Lung (tissue), 12 donors: Measurements from ENCODE around the gene CFAP61. TPM values are rescaled to one million over a fixed set of nuclear protein-coding genes. Genes with fewer than 3 reads are reported as not detected.

ENCODE experiments used
- ATAC-seq: fragments of 200-7000 bp; cut with Tn5 transposase; one replicate; pipeline ENCODE4 v1.9.1; 2020; ENCODE audit warnings: moderate number of reproducible peaks; ENCODE audit not compliant: insufficient read depth, low FRiP score
- DNase-seq, 3 donors: peaks; one replicate each; pipeline ENCODE4 v3.0.0-alpha.2; 2013 to 2017
- H3K27ac ChIP-seq, 2 donors: one replicate each; pipeline ENCODE4 v1.5.1; 2013; ENCODE audit warnings: mild to moderate bottlenecking in 2 of 2, moderate library complexity in 2 of 2, control low read depth in 1 of 2, inconsistent platforms in 1 of 2, low read depth in 1 of 2, low read length in 1 of 2
- H3K27me3 ChIP-seq, 3 donors: one replicate each; pipeline ENCODE4 v1.5.1; 2013; ENCODE audit warnings: low read length in 2 of 3; ENCODE audit not compliant: control insufficient read depth in 3 of 3, insufficient read depth in 3 of 3
- H3K36me3 ChIP-seq, 4 donors: one replicate each; pipeline ENCODE4 v1.5.1; 2013; ENCODE audit warnings: low read length in 4 of 4, mild to moderate bottlenecking in 1 of 4, moderate library complexity in 1 of 4; ENCODE audit not compliant: control insufficient read depth in 4 of 4, insufficient read depth in 4 of 4
- H3K4me1 ChIP-seq, 5 donors: one replicate each; pipeline ENCODE4 v1.5.1; 2013; ENCODE audit warnings: low read length in 5 of 5, mild to moderate bottlenecking in 2 of 5, moderate library complexity in 1 of 5; ENCODE audit not compliant: control insufficient read depth in 5 of 5, insufficient read depth in 5 of 5
- H3K4me3 ChIP-seq: one replicate; pipeline ENCODE4 v1.5.1; 2013; ENCODE audit warnings: mild to moderate bottlenecking, control low read depth, moderate library complexity
- H3K9ac ChIP-seq, 2 donors: one replicate each; pipeline ENCODE4 v1.5.1; 2013; ENCODE audit warnings: low read length in 2 of 2, control low read depth in 1 of 2; ENCODE audit not compliant: insufficient read depth in 1 of 2
- H3K9me3 ChIP-seq, 4 donors: one replicate each; pipeline ENCODE4 v1.5.1; 2013; ENCODE audit warnings: low read length in 3 of 4, mild to moderate bottlenecking in 1 of 4, moderate library complexity in 1 of 4; ENCODE audit not compliant: control insufficient read depth in 4 of 4, insufficient read depth in 3 of 4
- CTCF ChIP-seq: IDR thresholded peaks from 2 replicates; pipeline ENCODE4 v1.5.1; 2012; ENCODE audit warnings: mild to moderate bottlenecking; ENCODE audit errors: control extremely low read depth, extremely low read depth
- WGBS, 2 donors: extraction: QIAGEN DNeasy Blood & Tissue Kit; methylation state at CpG; one replicate each; pipeline ENCODE4 v1.1.7; 2013; 5-methylcytosine and 5-hydroxymethylcytosine counted together
- polyA plus RNA-seq, 2 donors: library from polyadenylated mRNA; stranded (reverse); fragments of 200-250 nt; gene quantifications; one replicate each; pipeline ENCODE4 v1.2.1, GENCODE V29; 2013
- total RNA-seq, 2 donors: library from RNA; depleted of rRNA in 1 of 2; stranded (reverse); fragments of >200 nt in 1 of 2; gene quantifications; one replicate each; pipeline ENCODE4 v1.2.1, GENCODE V29; 2014 to 2021
- donor health status: control.
- donor health status: control.
- donor health status: Bipolar disorder and iron deficiency.
- donor health status: healthy.
- donor health status: DM: yes; HTN: yes; CAD: no.

The CFAP61 gene
- total and polyA plus RNA-seq, 4 donors = 2.0 to 15.4 (median 6.5) TPM

GRCh38 chr20:20371681-20372080, 319.3 kb downstream of the CFAP61 start:
- Histone ChIP-seq H3K27ac (no peak overlapping the region), H3K27me3 (peaks cover 35 to 80% (median 55%) of the 10 kb centered on the region in 3 donors), H3K4me3 (no peak overlapping the region), H3K36me3 (no peaks in the 10 kb centered on the region), H3K4me1 (peaks cover 0 to 20% (median 3%) of the 10 kb centered on the region in 5 donors), H3K9me3 (peaks cover 0 to 8% (median 0%) of the 10 kb centered on the region in 4 donors), H3K9ac (no peak overlapping the region)
- no peak for TF ChIP-seq CTCF
- peak in 1 of 3 donors; percentile 10 for DNase-seq
- 23% methylated on average over 3 of the region's 3 CpGs for WGBS, 2 donors
- no peak for ATAC-seq

DNA sequence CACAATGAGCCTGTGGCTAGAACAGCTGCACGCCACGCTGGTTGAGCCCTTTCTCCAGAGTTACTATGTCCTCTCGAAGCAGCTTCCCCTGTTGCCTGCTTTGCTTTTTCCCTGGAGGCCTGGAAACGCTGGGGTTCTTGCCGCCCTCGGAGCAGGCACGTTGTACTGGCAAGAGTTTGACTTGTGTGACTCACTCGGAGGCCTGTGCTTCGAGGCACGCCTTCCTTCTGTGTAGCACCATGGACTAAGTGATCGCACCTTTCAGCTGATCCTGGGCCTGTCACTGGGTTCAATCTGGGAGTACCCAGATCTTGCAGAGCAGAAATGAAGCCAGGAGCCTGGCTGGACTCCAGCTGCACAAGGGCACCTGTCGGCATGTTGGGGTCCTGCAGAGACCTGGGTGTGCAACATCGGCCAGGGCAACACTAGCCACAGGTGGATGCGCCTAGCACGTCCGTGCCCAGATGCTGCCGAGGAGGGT, 320.8 kb downstream of the CFAP61 start:
- DNase-seq (no peak), ATAC-seq (no peak)
- Histone ChIP-seq H3K27me3 (peaks cover 21 to 71% (median 53%) of the 10 kb centered on the region in 3 donors), H3K4me1 (peaks cover 0 to 11% (median 1%) of the 10 kb centered on the region in 5 donors), H3K27ac (no peak overlapping the region), H3K9ac (no peak overlapping the region), H3K36me3 (no peaks in the 10 kb centered on the region), H3K4me3 (no peak overlapping the region), H3K9me3 (peaks cover 0 to 8% (median 0%) of the 10 kb centered on the region in 4 donors)
- 61 to 70% methylated on average over 17 of the region's 17 CpGs for WGBS, 2 donors
- no peak for TF ChIP-seq CTCF

DNA sequence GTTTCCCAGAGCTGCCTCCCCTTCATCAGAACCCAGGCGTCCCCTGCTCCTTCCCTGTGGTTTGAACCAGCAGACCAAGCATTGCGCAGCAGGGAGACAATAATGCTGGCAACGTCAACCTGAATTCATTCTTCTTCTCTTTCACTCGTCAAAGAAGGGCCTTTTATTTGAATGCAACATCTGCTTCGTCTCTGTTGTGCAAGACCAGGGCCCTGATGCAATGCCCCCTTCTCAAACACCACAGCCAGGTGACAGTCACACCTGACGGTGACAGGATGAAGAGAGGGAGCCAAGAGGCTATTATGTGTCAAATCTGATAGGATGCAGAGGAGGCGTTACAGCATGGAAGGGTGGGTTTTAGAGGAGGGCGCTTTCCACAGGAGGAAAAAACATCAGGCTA, 323.5 kb downstream of the CFAP61 start:
- ATAC-seq (no peak), DNase-seq (no peak)
- no peaks in the 10 kb centered on the region for H3K36me3 ChIP-seq
- WGBS, 2 donors = 39 to 46% methylated on average over 8 of the region's 8 CpGs
- no peaks in the 10 kb centered on the region for H3K4me1 ChIP-seq
- H3K4me3 ChIP-seq = no peak overlapping the region
- peaks cover 0 to 6% (median 2%) of the 10 kb centered on the region in 4 donors for H3K9me3 ChIP-seq
- no peak for TF ChIP-seq CTCF
- H3K27me3 ChIP-seq = peaks cover 0 to 57% (median 41%) of the 10 kb centered on the region in 3 donors
- H3K9ac ChIP-seq = no peak overlapping the region
- H3K27ac ChIP-seq = no peak overlapping the region

DNA sequence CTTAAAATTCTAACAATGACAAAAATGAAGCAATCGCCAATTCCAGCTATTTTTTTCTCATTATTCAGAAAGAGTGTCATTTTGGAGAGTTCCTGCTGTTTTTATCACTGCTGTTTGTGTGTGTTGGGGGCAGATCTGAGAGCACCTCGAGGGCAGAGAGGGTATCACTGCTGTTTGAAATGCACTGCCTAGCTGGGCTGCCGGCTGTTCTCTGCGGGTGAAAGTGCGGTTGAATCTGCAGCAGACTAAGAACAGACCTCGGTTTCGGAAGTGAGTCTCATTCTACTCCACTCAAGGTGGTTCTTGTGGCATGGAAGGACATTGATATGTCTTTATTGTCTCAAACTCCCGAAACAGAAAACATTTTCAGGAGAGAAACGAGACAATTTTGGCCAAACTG, 333.9 kb downstream of the CFAP61 start:
- DNase-seq (no peak), ATAC-seq (no peak)
- H3K9me3 ChIP-seq = peaks cover 0 to 4% (median 0%) of the 10 kb centered on the region in 4 donors
- peaks cover 0 to 11% (median 6%) of the 10 kb centered on the region in 4 donors for H3K36me3 ChIP-seq
- WGBS, 2 donors = 58 to 75% methylated on average over 9 of the region's 9 CpGs
- H3K27ac ChIP-seq = no peak overlapping the region
- TF ChIP-seq CTCF = no peak
- H3K9ac ChIP-seq = no peak overlapping the region
- H3K4me3 ChIP-seq = no peak overlapping the region
- peaks cover 3 to 6% (median 6%) of the 10 kb centered on the region in 3 donors for H3K27me3 ChIP-seq
- no peaks in the 10 kb centered on the region for H3K4me1 ChIP-seq
